HCT116 (cell line): ENCODE data around the gene PICK1. TPM values are rescaled to one million over a fixed set of nuclear protein-coding genes. Genes with fewer than 3 reads are reported as not detected.

Experiments
- ATAC-seq: fragments of 200-7000 bp; cut with Tn5 transposase; 2 replicates; pipeline ENCODE4 v1.9.1; 2020; ENCODE audit warnings: mild to moderate bottlenecking, moderate library complexity
- BruUV-seq: library from RNA; stranded (reverse); fragments of 400-500 nt; replicated peaks from 2 replicates; lab custom pipeline; 2021; lab: Mats Ljungman, UMichigan
- CTCF ChIA-PET: fragments of 300-600 bp; sonication (Branson Sonifier 250); formaldehyde crosslinking; loops from one replicate; lab custom pipeline; 2021; ENCODE audit warnings: antibody characterized with exemption; lab: Charles Lee
- POLR2A ChIA-PET: fragments of 300-600, 350-600 bp; sonication (Branson Sonifier 250); formaldehyde crosslinking; loops from one replicate; lab custom pipeline; 2021; ENCODE audit warnings: antibody characterized with exemption; lab: Charles Lee
- RAD21 ChIA-PET, 2 experiments: fragments of 300-600 bp; sonication (Branson Sonifier 250); formaldehyde crosslinking; loops; one replicate each; lab custom pipeline; 2023; ENCODE audit warnings: low total read pairs in 2 of 2; ENCODE audit not compliant: uncharacterized antibody in 2 of 2, unreplicated experiment in 2 of 2, low non-redundant PET in 1 of 2; lab: Charles Lee
- DNase-seq: peaks from one replicate; pipeline ENCODE4 v3.0.0-alpha.2; 2010; ENCODE audit warnings: low read depth, low spot score
- H2AFZ ChIP-seq: fragments of 200-600 bp; shearing (Covaris generic), sonication (generic); 2 replicates; pipeline ENCODE4 v1.6.1; 2017; ENCODE audit warnings: low read depth, mixed run types, mixed read lengths, antibody characterized with exemption, low read length; ENCODE audit not compliant: poor library complexity, severe bottlenecking
- H3K27ac ChIP-seq: 2 replicates; pipeline ENCODE4 v1.5.1; 2012; ENCODE audit warnings: low read depth, low read length
- H3K27me3 ChIP-seq: fragments of 200-600 bp; sonication (generic); 2 replicates; pipeline ENCODE4 v1.6.1; 2016; ENCODE audit warnings: mixed run types, low read length, mixed read lengths; ENCODE audit not compliant: insufficient read depth
- H3K36me3 ChIP-seq, 2 experiments: fragments of 200-500 bp in 1 of 2; fragments of 200-600 bp in 1 of 2; sonication (Bioruptor generic) in 1 of 2; sonication (generic) in 1 of 2; 2 replicates each; pipeline versions ENCODE4 v1.5.1 to v1.6.1; 2014 to 2016; ENCODE audit warnings: low read length in 2 of 2, inconsistent platforms in 1 of 2, mixed read lengths in 1 of 2, mixed run types in 1 of 2; ENCODE audit not compliant: insufficient read depth in 2 of 2, control insufficient read depth in 1 of 2
- H3K4me1 ChIP-seq, 2 experiments: fragments of 200-600 bp in 1 of 2; sonication (generic) in 1 of 2; 2 replicates each; pipeline versions ENCODE4 v1.5.1 to v1.6.1; 2012 to 2017; ENCODE audit warnings: low read length in 2 of 2, inconsistent platforms in 1 of 2, mild to moderate bottlenecking in 1 of 2, mixed read lengths in 1 of 2, mixed run types in 1 of 2, moderate library complexity in 1 of 2; ENCODE audit not compliant: insufficient read depth in 2 of 2, control insufficient read depth in 1 of 2
- H3K4me2 ChIP-seq: fragments of 200-600 bp; sonication (generic); 2 replicates; pipeline ENCODE4 v1.6.1; 2017; ENCODE audit warnings: mixed run types, low read length, mixed read lengths
- H3K4me3 ChIP-seq, 2 experiments: fragments of 200-600 bp in 1 of 2; sonication (generic) in 1 of 2; replicated peaks in 1 of 2; 2 replicates each; pipeline ENCODE4 v1.5.1; 2011 to 2016; ENCODE audit warnings: low read length in 2 of 2, control low read depth in 1 of 2, low read depth in 1 of 2, mild to moderate bottlenecking in 1 of 2, mixed read lengths in 1 of 2, mixed run types in 1 of 2
- H3K79me2 ChIP-seq: fragments of 200-600 bp; sonication (generic); 2 replicates; pipeline ENCODE4 v1.6.1; 2017; ENCODE audit warnings: mild to moderate bottlenecking, mixed run types, low read length, moderate library complexity, mixed read lengths; ENCODE audit not compliant: insufficient read depth
- H3K9ac ChIP-seq: fragments of 200-600 bp; sonication (generic); 2 replicates; pipeline ENCODE4 v1.6.1; 2016; ENCODE audit warnings: low read length, mixed read lengths
- H3K9me2 ChIP-seq: fragments of 200-600 bp; sonication (generic), shearing (Covaris generic); 2 replicates; pipeline ENCODE4 v1.6.1; 2017; ENCODE audit warnings: mixed run types, mild to moderate bottlenecking, moderate library complexity; ENCODE audit not compliant: insufficient read depth
- H3K9me3 ChIP-seq, 2 experiments: fragments of 200-500 bp in 1 of 2; fragments of 200-600 bp in 1 of 2; sonication (Bioruptor generic) in 1 of 2; sonication (generic) in 1 of 2; 2 replicates each; pipeline ENCODE4 v1.6.1; 2014 to 2017; ENCODE audit warnings: low read length in 2 of 2, mixed read lengths in 2 of 2, inconsistent platforms in 1 of 2, low read depth in 1 of 2, mild to moderate bottlenecking in 1 of 2, mixed run types in 1 of 2, moderate library complexity in 1 of 2; ENCODE audit not compliant: control insufficient read depth in 1 of 2, insufficient read depth in 1 of 2
- H4K20me1 ChIP-seq: fragments of 200-600 bp; sonication (generic), shearing (Covaris generic); 2 replicates; pipeline ENCODE4 v1.6.1; 2017; ENCODE audit warnings: mixed run types, mild to moderate bottlenecking, moderate library complexity; ENCODE audit not compliant: insufficient read depth
- ATF3 ChIP-seq: IDR thresholded peaks from 2 replicates; pipeline ENCODE4 v1.6.1; 2012
- CEBPB ChIP-seq: IDR thresholded peaks from 2 replicates; pipeline ENCODE4 v1.6.1; 2012; ENCODE audit warnings: low read depth
- CTCF ChIP-seq, 3 experiments: fragments of 200-600 bp in 1 of 3; sonication (generic) in 1 of 3; IDR thresholded peaks in 2 of 3; conservative IDR thresholded peaks in 1 of 3; 2 replicates each; pipeline ENCODE4 v1.5.1; 2012 to 2017; ENCODE audit warnings: low read depth in 2 of 3, low read length in 2 of 3, antibody characterized with exemption in 1 of 3, borderline replicate concordance in 1 of 3, control low read depth in 1 of 3, mild to moderate bottlenecking in 1 of 3, mixed read lengths in 1 of 3, mixed run types in 1 of 3, moderate library complexity in 1 of 3; ENCODE audit not compliant: insufficient read depth in 1 of 3
- ELF1 ChIP-seq: IDR thresholded peaks from 2 replicates; pipeline ENCODE4 v1.6.1; 2012; ENCODE audit warnings: low read depth, borderline replicate concordance
- EZH2 ChIP-seq: fragments of 200-600 bp; sonication (generic); IDR thresholded peaks from 2 replicates; pipeline ENCODE4 v1.6.1; 2017; ENCODE audit warnings: antibody characterized with exemption, mixed run types
- EZH2phosphoT487 ChIP-seq: fragments of 200-600 bp; IDR thresholded peaks from 2 replicates; pipeline ENCODE4 v1.6.1; 2018; ENCODE audit warnings: antibody characterized with exemption, borderline replicate concordance
- FOSL1 ChIP-seq: IDR thresholded peaks from 2 replicates; pipeline ENCODE4 v1.6.1; 2012; ENCODE audit warnings: low read depth
- JUND ChIP-seq: IDR thresholded peaks from 2 replicates; pipeline ENCODE4 v1.6.1; 2012
- MAX ChIP-seq: IDR thresholded peaks from 2 replicates; pipeline ENCODE4 v1.6.1; 2012
- POLR2A ChIP-seq: IDR thresholded peaks from 2 replicates; pipeline ENCODE4 v1.7.0; 2011; ENCODE audit warnings: borderline replicate concordance; ENCODE audit not compliant: insufficient read depth, insufficient read length; ENCODE audit errors: extremely low read depth
- RAD21 ChIP-seq: IDR thresholded peaks from 2 replicates; pipeline ENCODE4 v1.6.1; 2012; ENCODE audit warnings: low read depth, mild to moderate bottlenecking
- REST ChIP-seq: IDR thresholded peaks from 2 replicates; pipeline ENCODE4 v1.6.1; 2012; ENCODE audit warnings: low read depth
- SIN3A ChIP-seq: IDR thresholded peaks from 2 replicates; pipeline ENCODE4 v1.6.1; 2012; ENCODE audit warnings: low read depth
- SRF ChIP-seq: IDR thresholded peaks from 2 replicates; pipeline ENCODE4 v1.6.1; 2012; ENCODE audit warnings: low read depth
- TCF7L2 ChIP-seq: IDR thresholded peaks from 2 replicates; pipeline ENCODE4 v1.7.0; 2011; ENCODE audit warnings: borderline replicate concordance, inconsistent platforms; ENCODE audit not compliant: insufficient read depth, insufficient read length; ENCODE audit errors: extremely low read depth
- YY1 ChIP-seq: IDR thresholded peaks from 2 replicates; pipeline ENCODE4 v1.6.1; 2011; ENCODE audit warnings: low read length, low read depth, moderate library complexity, mild to moderate bottlenecking; ENCODE audit not compliant: insufficient replicate concordance; ENCODE audit errors: extremely low read depth
- ZBTB33 ChIP-seq: IDR thresholded peaks from 2 replicates; pipeline ENCODE4 v1.6.1; 2011; ENCODE audit warnings: mild to moderate bottlenecking, low read length, moderate library complexity; ENCODE audit not compliant: insufficient replicate concordance; ENCODE audit errors: extremely low read depth
- ZFX ChIP-seq: fragments of 450-650 bp; IDR thresholded peaks from 2 replicates; pipeline ENCODE4 v1.6.1; 2017
- ZNF274 ChIP-seq: fragments of 200-500 bp; sonication (Bioruptor generic); IDR thresholded peaks from 2 replicates; pipeline ENCODE4 v1.6.1; 2014; ENCODE audit warnings: mild to moderate bottlenecking, low read depth, low read length, inconsistent platforms
- intact Hi-C: fragments of 100-400 bp; cut with micrococcal nuclease; formaldehyde crosslinking; loops from 2 replicates; pipeline ENCODE4 v1.10.0; 2022
- total RNA-seq: library from RNA; stranded (reverse); gene quantifications from one replicate; pipeline ENCODE4 v1.2.1, GENCODE V29; 2021; ENCODE audit not compliant: unreplicated experiment

Gene PICK1
- total RNA-seq, 1 experiment from 2014 or later: 40.0 TPM

- RAD21 ChIA-PET: no interaction called here
- CTCF ChIA-PET: no interaction called here
- Histone ChIP-seq H3K9ac (no peak overlapping the region), H3K4me2 (no peak overlapping the region), H3K4me1 (peaks cover 5 to 6% of the 10 kb centered on the region in 2 experiments; a peak in 3 of 4 replicates), H3K9me2 (no peaks in the 10 kb centered on the region), H3K27me3 (no peaks in the 10 kb centered on the region), H3K27ac (no peak overlapping the region)
- no peak for ATAC-seq
- POLR2A ChIA-PET: no interaction called here
- BruUV-seq: no TSS peak
- TF ChIP-seq TCF7L2 (no peak), EZH2phosphoT487 (no peak), ATF3 (no peak), RAD21 (no peak), CTCF (IDR thresholded peaks at IDR 0.05 in 2 of 3, conservative IDR thresholded peaks at IDR 0.05 in 1 of 3; ENCODE audit: borderline replicate concordance in 1 of 3, insufficient read depth in 1 of 3, low read depth in 2 of 3, low read length in 2 of 3) (no peak), ZFX (no peak), YY1 (no peak), FOSL1 (no peak), MAX (no peak), ZNF274 (no peak), CEBPB (no peak), REST (no peak), EZH2 (no peak), SRF (no peak), SIN3A (no peak), POLR2A (no peak), ZBTB33 (no peak), JUND (no peak), ELF1 (no peak)
- TF ChIP-seq, all 23 proteins: peak for 0
- Histone ChIP-seq H3K9me3 (no peaks in the 10 kb centered on the region), H3K4me3 (no peak overlapping the region), H2AFZ (no peak overlapping the region), H3K79me2 (peaks cover 6% of the 10 kb centered on the region), H3K36me3 (peaks cover 26 to 27% of the 10 kb centered on the region in 2 experiments; a peak in 3 of 4 replicates), H4K20me1 (no peaks in the 10 kb centered on the region)
- intact Hi-C loops: no loop called here
- DNase-seq: no peak
These were observed 5.6 kb downstream of the PICK1 start for GRCh38 chr22:38062791-38063190.
